Ovary (tissue), 9 donors: ENCODE data around the gene SART1. TPM values are rescaled to one million over a fixed set of nuclear protein-coding genes. Genes with fewer than 3 reads are reported as not detected.

Experiments
- DNase-seq, 5 donors: peaks; one replicate each; pipeline ENCODE4 v3.0.0-alpha.2; 2019 to 2020
- H3K27ac ChIP-seq, 2 donors: fragments of 200-600 bp; one replicate each; pipeline versions ENCODE4 v1.5.1 to v1.8.0; 2019 to 2022
- H3K27me3 ChIP-seq: fragments of 200-600 bp; one replicate; pipeline ENCODE4 v1.8.0; 2022
- H3K36me3 ChIP-seq: fragments of 200-600 bp; sonication (generic); one replicate; pipeline ENCODE4 v1.5.1; 2019
- H3K4me1 ChIP-seq: one replicate; pipeline ENCODE4 v1.8.1; 2013; ENCODE audit warnings: mild to moderate bottlenecking, moderate library complexity; ENCODE audit not compliant: insufficient read depth
- H3K4me3 ChIP-seq: fragments of 200-600 bp; sonication (generic); one replicate; pipeline ENCODE4 v1.5.1; 2017
- H3K9me3 ChIP-seq, 2 donors: fragments of 200-600 bp in 1 of 2; sonication (generic) in 1 of 2; one replicate each; pipeline versions ENCODE4 v1.5.1 to v1.8.1; 2013 to 2019; ENCODE audit warnings: mild to moderate bottlenecking in 1 of 2, moderate library complexity in 1 of 2
- EP300 ChIP-seq: sonication (generic); formaldehyde crosslinking; IDR thresholded peaks from one replicate; pipeline ENCODE4 v1.6.1; 2017; ENCODE audit warnings: antibody characterized with exemption
- POLR2A ChIP-seq: fragments of 450-650 bp; IDR thresholded peaks from one replicate; pipeline ENCODE4 v1.6.1; 2017; ENCODE audit warnings: antibody characterized with exemption, mild to moderate bottlenecking, moderate library complexity
- WGBS, 3 donors: extraction: QIAGEN DNeasy Blood & Tissue Kit in 1 of 3; methylation state at CpG; one replicate each; pipeline versions ENCODE4 v1.1.5 to v1.1.7; 2013 to 2017; 5-methylcytosine and 5-hydroxymethylcytosine counted together
- intact Hi-C, 4 donors: fragments of 100-400 bp; cut with DNase I; formaldehyde crosslinking; loops; one replicate each; pipeline versions ENCODE4 v1.11.0 to v1.15.1; 2022 to 2023
- polyA plus RNA-seq, 2 donors: library from polyadenylated mRNA; stranded (reverse); fragments of 200-250 nt in 1 of 2; fragments of 350-450 nt in 1 of 2; fragmentation: Illumina TruSeq in 1 of 2; extraction: RNeasy Lipid Tissue Mini Kit (QIAGEN cat#74804) in 1 of 2; gene quantifications; one replicate each; pipeline ENCODE4 v1.2.3, GENCODE V29; 2013 to 2014
- total RNA-seq, 7 donors: library from RNA; depleted of rRNA in 2 of 7; stranded (reverse); fragments of >200 nt in 2 of 7; fragmentation: NEBNext Ultra II Directional in 3 of 7; extraction: Animal tissue kit (Norgen Biotek cat#: 25700) in 3 of 7; gene quantifications; one replicate each; pipeline versions ENCODE4 v1.1.0 to v1.2.4, GENCODE V29; 2016 to 2023
- TF ChIP-seq, protein P1 (sequence below), 3 donors: fragments of 450-650 bp in 2 of 3; fragments of 200-600 bp in 1 of 3; IDR thresholded peaks; one replicate each; pipeline versions ENCODE4 v1.5.1 to v1.8.0; 2016 to 2022; ENCODE audit warnings: antibody characterized with exemption in 3 of 3, mild to moderate bottlenecking in 1 of 3
- donor health status: DM: no; HTN: no; CAD: no; lungs with moderate emphysema.
- donor health status: DM: no; HTN: no; CAD: no.
- donor health status: Bipolar disorder and iron deficiency.
- donor health status: DM: yes; HTN: yes; CAD: no.
- donor health status: DM: no; HTN: no; CAD: no.
- donor health status: DM: yes; HTN: yes; CAD: no.

The SART1 gene
- total and polyA plus RNA-seq, 9 donors = 8.8 to 64.9 (median 55.7) TPM

DNA sequence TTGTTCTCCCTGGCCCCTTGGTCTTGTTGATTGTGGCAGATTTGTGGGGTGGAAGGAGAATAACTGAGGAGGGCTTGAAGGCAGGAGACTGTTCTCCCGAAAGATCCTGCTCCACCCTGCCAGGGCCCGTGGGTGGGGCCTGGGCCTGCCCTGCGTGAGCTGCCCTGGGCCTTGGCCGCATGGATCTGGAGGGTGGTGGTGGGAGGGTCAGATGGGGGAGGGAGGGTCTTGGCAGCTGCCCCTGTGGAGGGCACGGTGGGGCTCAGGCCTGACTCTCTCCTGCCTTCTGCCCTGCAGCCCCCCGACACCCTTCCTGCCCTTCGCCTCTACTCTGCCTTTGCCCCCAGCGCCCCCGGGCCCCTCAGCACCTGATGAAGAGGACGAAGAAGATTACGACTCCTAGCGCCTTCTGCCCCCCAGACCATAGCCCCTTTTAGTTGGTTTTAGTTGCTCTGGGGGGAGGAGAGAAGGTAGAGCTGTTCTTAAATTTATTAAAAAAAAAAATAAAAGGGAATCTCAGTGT, 40.4 kb upstream of the SART1 start:
- Histone ChIP-seq H3K4me3 (no peak overlapping the region), H3K27ac (no peak overlapping the region), H3K9me3 (no peaks in the 10 kb centered on the region), H3K36me3 (no peaks in the 10 kb centered on the region), H3K27me3 (no peaks in the 10 kb centered on the region), H3K4me1 (peaks cover 23% of the 10 kb centered on the region)
- intact Hi-C loops = loop anchor here in 2 of 4 donors (5.0 kb wide), 2 partner anchors 36 to 46 kb away; no protein-coding TSS in a partner anchor
- WGBS, 3 donors = 73 to 80% (median 79%) methylated on average over 12 of the region's 12 CpGs
- TF ChIP-seq EP300 (no peak), POLR2A (no peak)
- TF ChIP-seq, protein P1, sequence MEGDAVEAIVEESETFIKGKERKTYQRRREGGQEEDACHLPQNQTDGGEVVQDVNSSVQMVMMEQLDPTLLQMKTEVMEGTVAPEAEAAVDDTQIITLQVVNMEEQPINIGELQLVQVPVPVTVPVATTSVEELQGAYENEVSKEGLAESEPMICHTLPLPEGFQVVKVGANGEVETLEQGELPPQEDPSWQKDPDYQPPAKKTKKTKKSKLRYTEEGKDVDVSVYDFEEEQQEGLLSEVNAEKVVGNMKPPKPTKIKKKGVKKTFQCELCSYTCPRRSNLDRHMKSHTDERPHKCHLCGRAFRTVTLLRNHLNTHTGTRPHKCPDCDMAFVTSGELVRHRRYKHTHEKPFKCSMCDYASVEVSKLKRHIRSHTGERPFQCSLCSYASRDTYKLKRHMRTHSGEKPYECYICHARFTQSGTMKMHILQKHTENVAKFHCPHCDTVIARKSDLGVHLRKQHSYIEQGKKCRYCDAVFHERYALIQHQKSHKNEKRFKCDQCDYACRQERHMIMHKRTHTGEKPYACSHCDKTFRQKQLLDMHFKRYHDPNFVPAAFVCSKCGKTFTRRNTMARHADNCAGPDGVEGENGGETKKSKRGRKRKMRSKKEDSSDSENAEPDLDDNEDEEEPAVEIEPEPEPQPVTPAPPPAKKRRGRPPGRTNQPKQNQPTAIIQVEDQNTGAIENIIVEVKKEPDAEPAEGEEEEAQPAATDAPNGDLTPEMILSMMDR (IDR thresholded peaks at IDR 0.05) = no peak
- DNase-seq = peak in 3 of 5 donors; percentile 40 to 47 (median 44)

DNA sequence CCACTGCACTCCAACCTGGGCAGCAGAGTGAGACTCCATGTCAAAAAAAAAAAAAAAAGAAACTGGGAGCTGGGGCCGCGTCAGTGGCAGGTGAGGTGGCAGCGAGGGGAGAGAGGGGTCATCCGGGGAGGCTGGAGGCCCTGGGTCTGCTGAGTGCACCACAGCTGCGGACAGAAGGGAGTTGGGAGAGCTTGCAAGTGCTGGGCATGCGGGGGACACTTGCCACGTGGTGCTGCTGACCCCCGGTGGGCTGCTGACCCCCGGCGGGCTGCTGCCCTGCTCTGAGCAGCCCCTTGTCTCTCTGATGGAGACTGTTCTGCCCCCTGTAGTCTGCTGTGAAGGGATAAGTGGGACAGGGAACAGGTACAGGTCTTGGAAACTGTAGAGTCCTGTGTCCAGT, 39.7 kb upstream of the SART1 start:
- intact Hi-C loops = loop anchor here in 2 of 4 donors (5.0 kb wide), 2 partner anchors 35 to 45 kb away; no protein-coding TSS in a partner anchor
- peaks cover 19% of the 10 kb centered on the region for H3K4me1 ChIP-seq
- no peak overlapping the region for H3K4me3 ChIP-seq
- no peaks in the 10 kb centered on the region for H3K36me3 ChIP-seq
- WGBS, 3 donors = 88 to 92% (median 91%) methylated on average over 10 of the region's 10 CpGs
- H3K9me3 ChIP-seq = no peaks in the 10 kb centered on the region
- no peaks in the 10 kb centered on the region for H3K27me3 ChIP-seq
- no peak overlapping the region for H3K27ac ChIP-seq
- no peak for DNase-seq
- TF ChIP-seq EP300 = no peak
- no peak for TF ChIP-seq POLR2A
- TF ChIP-seq, protein P1 (IDR thresholded peaks at IDR 0.05) = no peak

DNA sequence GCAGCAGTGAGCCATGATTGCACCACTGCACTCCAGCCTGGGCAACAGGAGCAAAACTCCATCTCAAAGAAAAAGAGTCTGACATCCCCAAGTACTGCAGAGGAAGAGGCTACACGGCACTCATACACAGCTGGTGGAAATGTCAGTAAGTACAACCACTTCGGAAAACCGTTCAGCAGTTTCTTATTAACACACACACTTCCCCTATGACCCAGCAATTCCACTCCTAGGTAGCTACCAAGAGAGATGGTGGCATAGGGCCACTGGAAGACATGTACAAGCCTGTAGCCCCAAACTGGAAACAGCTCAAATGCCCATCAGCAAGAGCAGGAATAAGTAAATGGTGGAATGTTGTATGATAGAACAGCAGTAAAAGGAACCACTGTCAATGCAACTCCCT, 39.0 kb upstream of the SART1 start:
- peaks cover 14% of the 10 kb centered on the region for H3K4me1 ChIP-seq
- H3K27ac ChIP-seq = no peak overlapping the region
- H3K9me3 ChIP-seq = no peaks in the 10 kb centered on the region
- H3K27me3 ChIP-seq = no peaks in the 10 kb centered on the region
- intact Hi-C loops = loop anchor here in 2 of 4 donors (5.0 kb wide), 2 partner anchors 35 to 45 kb away; no protein-coding TSS in a partner anchor
- no peaks in the 10 kb centered on the region for H3K36me3 ChIP-seq
- no peak overlapping the region for H3K4me3 ChIP-seq
- TF ChIP-seq POLR2A = no peak
- no peak for TF ChIP-seq EP300
- TF ChIP-seq, protein P1 (IDR thresholded peaks at IDR 0.05) = no peak
- 78 to 87% (median 86%) methylated on average over 3 of the region's 3 CpGs for WGBS, 3 donors
- DNase-seq = no peak

DNA sequence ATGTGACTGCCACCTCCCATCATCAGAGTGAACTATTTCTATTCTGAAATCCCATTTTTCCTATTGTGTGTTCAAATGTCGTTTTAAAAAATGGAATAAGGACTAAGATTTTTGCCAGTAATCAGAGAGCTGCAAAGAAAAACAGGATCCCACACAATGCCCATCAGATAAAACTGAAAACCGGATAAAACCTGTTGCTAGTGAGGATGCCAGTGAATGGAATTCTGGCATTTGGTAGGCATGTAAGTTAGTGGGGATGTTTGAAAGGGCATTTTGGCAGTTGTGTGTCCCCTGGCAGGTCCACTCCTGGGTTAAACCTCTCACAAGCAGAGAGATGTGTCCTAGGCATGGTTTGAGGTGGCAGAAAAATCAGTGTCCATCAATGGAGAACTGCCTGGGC, 36.1 kb upstream of the SART1 start:
- Histone ChIP-seq H3K27me3 (no peaks in the 10 kb centered on the region), H3K36me3 (no peaks in the 10 kb centered on the region), H3K9me3 (no peaks in the 10 kb centered on the region), H3K4me3 (no peak overlapping the region), H3K27ac (no peak overlapping the region), H3K4me1 (peaks cover 4% of the 10 kb centered on the region)
- DNase-seq = no peak
- TF ChIP-seq POLR2A (no peak), EP300 (no peak)
- TF ChIP-seq, protein P1 (IDR thresholded peaks at IDR 0.05) = no peak
- intact Hi-C loops = no loop called here
- WGBS, 3 donors = 30 to 43% (median 34%) methylated on average over 2 of the region's 2 CpGs
